ENCODE results near the gene GID8.

GRCh38 chr20:62925076-62925419 lies 12.9 kb upstream of the GID8 start:
- no peak for TF ChIP-seq CTCF (IDR thresholded peaks at IDR 0.05)
- TF ChIP-seq POLR2A (IDR thresholded peaks at IDR 0.05): no peak
